ENCODE measurements around the gene ATP4A.

GRCh38 chr19:35501684-35502083, 61.8 kb downstream of the ATP4A start:
- TF ChIP-seq CTCF (IDR thresholded peaks at IDR 0.05), result no peak
- TF ChIP-seq EZH2 (IDR thresholded peaks at IDR 0.05; ENCODE audit: borderline replicate concordance, insufficient read depth, low read depth, low read length, poor library complexity, severe bottlenecking), result no peak

Data from B cell (primary cell).